Amniotic epithelial cell (primary cell): Measurements from ENCODE around the gene CYB5B.
"Not testable (repeated sequence)": the region's sequence is repeated elsewhere in the genome, so short reads cannot be mapped to it uniquely, and the experiment has no call there.

ENCODE experiments used
- DNase-seq: peaks from one replicate; pipeline ENCODE4 v3.0.0-alpha.2; 2010; ENCODE audit warnings: low read depth

The CYB5B gene

GRCh38 chr16:69410219-69410990 is 14.0 kb upstream of the CYB5B start:
- DNase-seq: peak; percentile 77

- DNase-seq: no peak
Observed at GRCh38 chr16:69411064-69411985, 13.1 kb upstream of the CYB5B start.

- DNase-seq: peak; percentile 28
Observed at GRCh38 chr16:69412287-69412686, 12.1 kb upstream of the CYB5B start.

GRCh38 chr16:69413045-69413664 is 11.3 kb upstream of the CYB5B start:
- DNase-seq: no peak

- peak; percentile 46 for DNase-seq
Observed at GRCh38 chr16:69417520-69418199, 6.8 kb upstream of the CYB5B start.

- no peak for DNase-seq
Observed at GRCh38 chr16:69419956-69420355, 4.5 kb upstream of the CYB5B start.

- DNase-seq: no peak
Observed at GRCh38 chr16:69423189-69423588, 1.2 kb upstream of the CYB5B start.

- peak; percentile 37 for DNase-seq
Observed at GRCh38 chr16:69424935-69425784, 741 bp downstream of the CYB5B start.

- no peak for DNase-seq
Observed at GRCh38 chr16:69428652-69429051, 4.2 kb downstream of the CYB5B start.

GRCh38 chr16:69429058-69429640 is 4.7 kb downstream of the CYB5B start:
- not testable (repeated sequence) for DNase-seq

GRCh38 chr16:69431948-69432468 is 7.6 kb downstream of the CYB5B start:
- DNase-seq: no peak

GRCh38 chr16:69434066-69434465 is 9.6 kb downstream of the CYB5B start:
- no peak for DNase-seq

GRCh38 chr16:69435977-69436820 is 11.8 kb downstream of the CYB5B start:
- no peak for DNase-seq

GRCh38 chr16:69436896-69437295 is 12.5 kb downstream of the CYB5B start:
- DNase-seq: no peak

GRCh38 chr16:69438465-69438864 is 14.0 kb downstream of the CYB5B start:
- no peak for DNase-seq

- DNase-seq: no peak
Observed at GRCh38 chr16:69440250-69440649, 15.8 kb downstream of the CYB5B start.

GRCh38 chr16:69441030-69441429 is 16.6 kb downstream of the CYB5B start:
- DNase-seq: not testable (repeated sequence)

- peak; percentile 61 for DNase-seq
Observed at GRCh38 chr16:69443927-69444631, 19.7 kb downstream of the CYB5B start.
